ENCODE results near the gene DNASE1.

DNASE1 gene

GRCh38 chr16:3701531-3701930 lies 47.0 kb downstream of the DNASE1 start:
- no peak for DNase-seq

DNA sequence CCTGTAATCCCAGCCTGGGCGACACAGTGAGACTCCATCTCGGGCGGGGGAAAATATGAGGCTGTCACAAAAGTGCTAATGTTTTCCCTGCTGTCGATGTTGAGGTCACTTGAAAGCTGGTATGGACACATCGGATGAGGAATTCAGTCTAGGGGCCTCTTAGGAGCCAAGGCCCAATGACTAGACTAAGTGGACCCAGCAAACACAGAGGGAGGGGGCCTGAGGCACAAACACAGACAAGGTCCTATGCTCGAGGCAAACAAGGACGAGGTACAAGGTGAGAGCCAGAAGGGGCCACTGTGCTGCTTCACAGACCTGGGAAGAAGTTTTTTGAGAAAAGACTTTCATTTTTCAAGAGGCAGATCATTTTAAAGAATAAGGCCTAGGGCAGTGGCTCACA lies 47.6 kb downstream of the DNASE1 start:
- no peak for DNase-seq

DNA sequence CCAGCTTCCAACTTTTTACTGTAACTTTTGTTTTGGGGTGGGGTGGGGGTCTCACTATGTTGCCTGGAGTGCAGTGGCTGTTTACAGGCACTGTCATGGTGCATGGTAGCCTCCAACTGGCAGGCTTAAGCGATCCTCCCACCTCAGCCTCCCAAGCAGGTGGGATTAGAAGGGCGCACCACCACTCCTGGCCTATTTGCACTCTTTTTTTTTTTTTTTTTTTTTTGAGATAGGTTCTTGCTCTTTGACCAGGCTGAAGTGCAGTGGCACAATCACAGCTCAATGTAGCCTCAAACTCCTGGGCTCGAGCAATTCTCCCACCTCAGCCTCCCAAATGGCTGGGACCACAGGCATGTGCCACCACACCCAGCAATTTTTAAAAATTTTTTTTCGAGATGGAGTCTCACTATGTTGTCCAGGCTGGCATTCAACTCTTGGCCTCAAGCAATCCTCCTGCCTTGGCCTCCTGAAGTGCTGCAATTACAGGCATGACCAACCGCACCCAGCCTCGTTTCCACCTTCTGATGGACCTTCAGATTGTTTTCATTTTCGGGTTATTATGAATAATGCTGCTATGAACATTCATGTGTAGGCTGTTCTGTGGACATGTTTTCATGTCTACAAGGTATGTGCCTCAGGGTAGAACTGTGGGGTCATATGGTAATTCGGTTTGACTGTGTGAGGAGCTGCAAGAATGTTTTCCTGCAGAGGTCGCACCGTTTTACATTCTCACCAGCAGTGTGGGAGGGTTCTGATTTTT lies 51.9 kb downstream of the DNASE1 start:
- no peak for DNase-seq

Data from activated naive CD4-positive, alpha-beta T cell treated with Interleukin-2 at 50 U/mL for 16 hours (primary cell).